PC-3 (cell line): ENCODE results near the gene FOXP4. TPM values are rescaled to one million over a fixed set of nuclear protein-coding genes. Genes with fewer than 3 reads are reported as not detected.

Source experiments
- ATAC-seq: fragments of 200-7000 bp; cut with Tn5 transposase; 2 replicates; pipeline ENCODE4 v1.9.1; 2020; ENCODE audit warnings: mild to moderate bottlenecking, moderate library complexity
- Bru-seq: library from RNA; stranded (reverse); fragments of 400-500 nt; gene quantifications from one replicate; lab custom pipeline; 2021; lab: Mats Ljungman, UMichigan
- BruChase-seq, 2 experiments: library from RNA; stranded (reverse); fragments of 400-500 nt; gene quantifications; one replicate each; lab custom pipeline; 2021; lab: Mats Ljungman, UMichigan
- BruUV-seq: library from RNA; stranded (reverse); fragments of 400-500 nt; replicated peaks from 2 replicates; lab custom pipeline; 2021; lab: Mats Ljungman, UMichigan
- CTCF ChIA-PET: fragments of 300-600 bp; sonication (Branson Sonifier 250); formaldehyde crosslinking; loops from one replicate; lab custom pipeline; 2022; ENCODE audit warnings: antibody characterized with exemption; lab: Charles Lee
- POLR2A ChIA-PET: fragments of 300-600 bp; sonication (Branson Sonifier 250); formaldehyde crosslinking; loops from one replicate; lab custom pipeline; 2022; ENCODE audit warnings: antibody characterized with exemption; ENCODE audit not compliant: unreplicated experiment; lab: Charles Lee
- DNase-seq: peaks from one replicate; pipeline ENCODE4 v3.0.0-alpha.2; 2015
- H2AFZ ChIP-seq: fragments of 300-600 bp; sonication (generic); 2 replicates; pipeline ENCODE4 v1.6.0; 2016; ENCODE audit warnings: antibody characterized with exemption, low read length
- H3F3A ChIP-seq: fragments of 300-600 bp; sonication (generic); one replicate; pipeline ENCODE4 v1.6.0; 2017; ENCODE audit warnings: antibody characterized with exemption, low read length, control low read depth, mild to moderate bottlenecking; ENCODE audit not compliant: unreplicated experiment
- H3K27ac ChIP-seq: fragments of 300-600 bp; sonication (generic); 2 replicates; pipeline ENCODE4 v1.5.1; 2016; ENCODE audit warnings: mild to moderate bottlenecking, low read length
- H3K27me3 ChIP-seq: fragments of 300-600 bp; sonication (generic); 2 replicates; pipeline ENCODE4 v1.6.1; 2016; ENCODE audit warnings: low read length, mixed read lengths
- H3K36me3 ChIP-seq: fragments of 300-600 bp; sonication (generic); 2 replicates; pipeline ENCODE4 v1.6.1; 2016; ENCODE audit warnings: low read depth, mixed run types, low read length, mixed read lengths
- H3K4me1 ChIP-seq: fragments of 300-600 bp; sonication (generic); 2 replicates; pipeline ENCODE4 v1.5.1; 2016; ENCODE audit warnings: low read length; ENCODE audit not compliant: insufficient read depth
- H3K4me2 ChIP-seq: fragments of 300-600 bp; sonication (generic); 2 replicates; pipeline ENCODE4 v1.6.0; 2016; ENCODE audit warnings: low read length
- H3K4me3 ChIP-seq: fragments of 300-600 bp; sonication (generic); 2 replicates; pipeline ENCODE4 v1.5.1; 2016; ENCODE audit warnings: mild to moderate bottlenecking, low read length, mixed read lengths
- H3K79me2 ChIP-seq: fragments of 300-600 bp; sonication (generic); 2 replicates; pipeline ENCODE4 v1.6.1; 2017; ENCODE audit warnings: low read length, mixed read lengths
- H3K9ac ChIP-seq: fragments of 300-600 bp; sonication (generic); 2 replicates; pipeline ENCODE4 v1.6.0; 2016; ENCODE audit warnings: mild to moderate bottlenecking, low read length
- H3K9me2 ChIP-seq: fragments of 300-600 bp; sonication (generic); replicated peaks from 2 replicates; pipeline ENCODE4 v1.6.1; 2016; ENCODE audit warnings: mixed run types, low read length, mixed read lengths
- H3K9me3 ChIP-seq: fragments of 300-600 bp; sonication (generic); 2 replicates; pipeline ENCODE4 v1.6.1; 2016; ENCODE audit warnings: low read length, mixed read lengths
- H4K20me1 ChIP-seq: fragments of 300-600 bp; sonication (generic); 2 replicates; pipeline ENCODE4 v1.6.1; 2016; ENCODE audit warnings: low read length, mixed read lengths
- CTCF ChIP-seq: fragments of 300-600 bp; sonication (generic); conservative IDR thresholded peaks from 2 replicates; pipeline ENCODE4 v1.5.1; 2017; ENCODE audit warnings: antibody characterized with exemption, low read depth, mild to moderate bottlenecking, low read length
- EZH2 ChIP-seq: fragments of 300-600 bp; sonication (generic); IDR thresholded peaks from one replicate; pipeline ENCODE4 v1.6.1; 2017; ENCODE audit warnings: antibody characterized with exemption, mild to moderate bottlenecking, low read length; ENCODE audit not compliant: unreplicated experiment
- EZH2phosphoT487 ChIP-seq: fragments of 300-600 bp; sonication (generic); IDR thresholded peaks from 2 replicates; pipeline ENCODE4 v1.6.1; 2018; ENCODE audit warnings: mild to moderate bottlenecking, antibody characterized with exemption, low read length, borderline replicate concordance
- intact Hi-C: fragments of 100-400 bp; cut with micrococcal nuclease; formaldehyde crosslinking; loops from 2 replicates; pipeline ENCODE4 v1.9.0; 2023
- long read RNA-seq: library from polyadenylated mRNA; unstranded; transcript quantifications from one replicate; pipeline ENCODE4 v2.0.0, GENCODE V29; 2021; ENCODE audit not compliant: unreplicated experiment
- total RNA-seq: library from RNA; depleted of rRNA; stranded (reverse); fragments of >200 nt; gene quantifications from 2 replicates; pipeline ENCODE4 v1.2.3, GENCODE V29; 2014; rRNA removed

The FOXP4 gene
- total RNA-seq (6.7 and 15.5 TPM in 2 replicates), Bru-seq, nascent RNA (percentile 63 among the genes with signal in this experiment), BruChase-seq, experiment 1, labeled RNA remaining after a 6-hour chase (percentile 61 among the genes with signal in this experiment), BruChase-seq, experiment 2, labeled RNA remaining after a 2-hour chase (percentile 64 among the genes with signal in this experiment)
- long read RNA-seq, partial matches to known transcripts: 11 of 17 reads
- long read RNA-seq, other reads (novel, unspliced or antisense): 6 of 17 reads

GRCh38 chr6:41545703-41546474 lies at the start of gene FOXP4:
Gene FOXP4, plus strand, starts transcription at chr6:41546381. Its CDS starts 19,380 bp downstream, at chr6:41565761.
- no TSS peak for BruUV-seq
- no peak for TF ChIP-seq CTCF
- no peak for TF ChIP-seq EZH2phosphoT487
- TF ChIP-seq EZH2: no peak
- peak within 1 kb of the TSS; percentile 100 for H3K4me3 ChIP-seq
- H3K9me2 ChIP-seq: no peaks in the 10 kb centered on the region
- H3K27ac ChIP-seq: peak within 1 kb of the TSS; percentile 25
- H3K4me1 ChIP-seq: peaks cover 15% of the 10 kb centered on the region; the same call in 1 of the 2 replicates
- H3F3A ChIP-seq: no peaks in the 10 kb centered on the region
- no peaks in the 10 kb centered on the region for H3K27me3 ChIP-seq
- H2AFZ ChIP-seq: peak within 1 kb of the TSS; percentile 90
- peak within 1 kb of the TSS; percentile 99 for H3K4me2 ChIP-seq
- intact Hi-C loops: no loop called here
- ChIA-PET POLR2A (no interaction called here), CTCF (no interaction called here)
- peaks cover 13% of the 10 kb centered on the region; the same call in 1 of the 2 replicates for H4K20me1 ChIP-seq
- ATAC-seq (peak; percentile 79), DNase-seq (peak; percentile 90)
- peak within 1 kb of the TSS; percentile 85 for H3K9ac ChIP-seq
- H3K9me3 ChIP-seq: no peaks in the 10 kb centered on the region
- H3K79me2 ChIP-seq: peaks cover 48% of the 10 kb centered on the region
- no peaks in the 10 kb centered on the region for H3K36me3 ChIP-seq

DNA sequence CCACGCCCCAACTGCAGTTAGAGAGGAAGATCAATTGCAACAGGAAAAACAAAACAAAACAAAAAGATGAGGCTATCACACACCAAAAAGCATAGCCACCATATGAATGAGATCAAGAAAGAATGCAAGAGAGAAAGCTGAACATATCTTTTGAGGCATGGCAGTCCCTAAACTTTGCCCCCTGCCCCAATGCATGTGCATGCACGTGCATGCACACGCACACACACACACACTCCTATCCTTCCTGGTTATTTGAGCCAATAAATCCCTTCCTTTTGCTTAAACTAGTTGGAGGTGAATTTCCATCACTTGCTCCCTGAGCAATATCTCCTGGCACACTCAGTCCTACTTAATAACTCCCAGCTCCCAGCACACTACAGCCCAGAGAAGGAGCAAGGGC lies 48.6 kb upstream of the FOXP4 start:
- H3K27ac ChIP-seq: no peak overlapping the region
- CTCF ChIA-PET: no interaction called here
- H3K9me3 ChIP-seq: no peaks in the 10 kb centered on the region
- H3K36me3 ChIP-seq: no peaks in the 10 kb centered on the region
- H3K27me3 ChIP-seq: peaks cover 15% of the 10 kb centered on the region
- TF ChIP-seq EZH2 (no peak), CTCF (no peak), EZH2phosphoT487 (no peak)
- no TSS peak for BruUV-seq
- H3K4me1 ChIP-seq: no peaks in the 10 kb centered on the region
- H4K20me1 ChIP-seq: no peaks in the 10 kb centered on the region
- no peak overlapping the region for H3K9ac ChIP-seq
- H3K4me2 ChIP-seq: no peak overlapping the region
- H3F3A ChIP-seq: no peaks in the 10 kb centered on the region
- intact Hi-C loops: no loop called here
- POLR2A ChIA-PET: no interaction called here
- H3K79me2 ChIP-seq: no peaks in the 10 kb centered on the region
- no peaks in the 10 kb centered on the region for H3K9me2 ChIP-seq
- no peak overlapping the region for H3K4me3 ChIP-seq
- DNase-seq (no peak), ATAC-seq (no peak)
- no peak overlapping the region for H2AFZ ChIP-seq
